Measurements from ENCODE around the gene SNRNP25.

DNA sequence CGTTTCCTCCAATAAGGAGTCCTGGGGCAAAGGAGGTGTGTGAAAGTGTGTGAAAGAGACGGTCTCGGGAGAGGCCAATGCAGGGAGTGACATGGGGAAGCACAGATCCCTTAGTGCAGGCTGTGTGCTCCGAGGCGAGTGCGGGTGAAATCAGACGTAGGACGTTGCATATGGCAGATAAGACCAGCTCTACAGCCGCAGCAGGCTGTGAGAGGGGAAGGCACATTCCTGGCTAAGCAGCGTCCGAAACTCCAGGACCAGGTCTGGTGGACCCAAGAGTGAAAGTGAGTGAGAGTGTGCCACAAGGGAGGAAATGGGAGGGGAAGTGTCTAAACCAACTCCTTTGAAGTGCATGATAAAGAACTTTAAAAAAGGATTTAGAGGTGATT is 11.6 kb upstream of the SNRNP25 start:
- TF ChIP-seq SIRT6 (IDR thresholded peaks at IDR 0.05; ENCODE audit: low read length): no peak
- TF ChIP-seq RXRA (IDR thresholded peaks at IDR 0.05; ENCODE audit: insufficient read depth, low read depth, low read length): no peak
- TF ChIP-seq POLR2A (IDR thresholded peaks at IDR 0.05; ENCODE audit: control extremely low read depth in 1 of 2, low read depth in 2 of 2, low read length in 2 of 2): no peak
